ENCODE data around the gene ZNF286A.
"Not testable (repeated sequence)": the region's sequence is repeated elsewhere in the genome, so short reads cannot be mapped to it uniquely, and the experiment has no call there.

- TF ChIP-seq CTCF (optimal IDR thresholded peaks at IDR 0.05 in 1 of 3, IDR thresholded peaks at IDR 0.05 in 1 of 3, conservative IDR thresholded peaks at IDR 0.05 in 1 of 3; ENCODE audit: extremely low read depth in 1 of 3, insufficient read depth in 2 of 3, low read length in 3 of 3); EZH2 (IDR thresholded peaks at IDR 0.05; ENCODE audit: low read length): not testable (repeated sequence)
Observed at GRCh38 chr17:15698967-15699366, 585 bp upstream of the ZNF286A start.

Measured in keratinocyte (primary cell).